H1 (cell line): ENCODE data around the gene LTBP3. TPM values are rescaled to one million over a fixed set of nuclear protein-coding genes. Genes with fewer than 3 reads are reported as not detected.
A peak's percentile ranks its signal among the peaks of the same experiment; 100 is the strongest.

ENCODE experiments used
- CTCF ChIA-PET: fragments of 300-600 bp; sonication (Branson Sonifier 250); formaldehyde crosslinking; loops from one replicate; lab custom pipeline; 2021; ENCODE audit not compliant: partially characterized antibody; lab: Charles Lee
- POLR2A ChIA-PET: fragments of 300-600 bp; sonication (Branson Sonifier 250); formaldehyde crosslinking; loops from one replicate; lab custom pipeline; 2021; ENCODE audit warnings: inconsistent platforms; ENCODE audit not compliant: partially characterized antibody; lab: Charles Lee
- DNase-seq, 2 experiments: peaks; one replicate each; pipeline versions ENCODE4 v3.0.0 to v3.0.0-alpha.2; 2010 to 2022; ENCODE audit warnings: low spot score in 2 of 2, low read depth in 1 of 2, mixed read lengths in 1 of 2
- FAIRE-seq: peaks from 2 replicates; lab custom pipeline; 2011; peaks lifted over from hg19 to GRCh38; lab: Jason Lieb, UNC
- H2AFZ ChIP-seq: 2 replicates; pipeline ENCODE4 v1.8.1; 2012; ENCODE audit warnings: low read length, inconsistent platforms
- H2AK5ac ChIP-seq: 2 replicates; pipeline ENCODE4 v1.6.1; 2013; ENCODE audit warnings: low read depth, low read length
- H2BK120ac ChIP-seq: replicated peaks from 2 replicates; pipeline ENCODE3; 2013; ENCODE audit warnings: low read depth, low read length, inconsistent platforms
- H2BK12ac ChIP-seq: 2 replicates; pipeline ENCODE4 v1.6.1; 2013; ENCODE audit warnings: low read depth, low read length
- H2BK15ac ChIP-seq: 2 replicates; pipeline ENCODE4 v1.6.1; 2013; ENCODE audit warnings: low read length
- H2BK20ac ChIP-seq: 2 replicates; pipeline ENCODE4 v1.6.1; 2013; ENCODE audit warnings: low read length
- H2BK5ac ChIP-seq: 2 replicates; pipeline ENCODE4 v1.6.1; 2013; ENCODE audit warnings: low read depth, low read length
- H3K14ac ChIP-seq: 2 replicates; pipeline ENCODE4 v1.6.1; 2013; ENCODE audit warnings: inconsistent platforms; ENCODE audit not compliant: insufficient read length
- H3K18ac ChIP-seq: 2 replicates; pipeline ENCODE4 v1.6.1; 2013; ENCODE audit warnings: low read length; ENCODE audit errors: extremely low read depth
- H3K23ac ChIP-seq: 2 replicates; pipeline ENCODE4 v1.6.1; 2013; ENCODE audit warnings: inconsistent platforms; ENCODE audit not compliant: insufficient read length
- H3K23me2 ChIP-seq: 2 replicates; pipeline ENCODE4 v1.6.1; 2013; ENCODE audit warnings: low read depth, low read length
- H3K27ac ChIP-seq: 2 replicates; pipeline ENCODE4 v1.6.1; 2011; ENCODE audit warnings: low read depth, low read length, inconsistent platforms
- H3K27me3 ChIP-seq, 4 experiments: replicated peaks in 1 of 4; 1 replicate in 1 of 4; 2 replicates in 3 of 4; pipeline versions ENCODE4 v1.6.1 to v1.8.1; 2011 to 2013; ENCODE audit warnings: low read length in 3 of 4, mild to moderate bottlenecking in 3 of 4, inconsistent platforms in 2 of 4, mixed read lengths in 2 of 4, moderate library complexity in 1 of 4; ENCODE audit not compliant: control insufficient read depth in 3 of 4, insufficient read depth in 3 of 4; ENCODE audit errors: extremely low read depth in 1 of 4
- H3K36me3 ChIP-seq, 4 experiments: 2 replicates each; pipeline versions ENCODE4 v1.6.1 to v1.8.1; 2011 to 2013; ENCODE audit warnings: mild to moderate bottlenecking in 4 of 4, low read length in 3 of 4, moderate library complexity in 2 of 4, control low read depth in 1 of 4, inconsistent platforms in 1 of 4; ENCODE audit not compliant: insufficient read depth in 4 of 4, control insufficient read depth in 2 of 4
- H3K4ac ChIP-seq: replicated peaks from 2 replicates; pipeline ENCODE3; 2013; ENCODE audit warnings: low read length, low read depth, mixed read lengths, inconsistent platforms; ENCODE audit not compliant: insufficient read length
- H3K4me1 ChIP-seq, 4 experiments: replicated peaks in 1 of 4; 1 replicate in 1 of 4; 2 replicates in 3 of 4; pipeline versions ENCODE4 v1.6.1 to v1.8.1; 2011 to 2013; ENCODE audit warnings: low read length in 3 of 4, inconsistent platforms in 2 of 4, mixed read lengths in 1 of 4; ENCODE audit not compliant: insufficient read depth in 4 of 4, control insufficient read depth in 3 of 4
- H3K4me2 ChIP-seq, 2 experiments: 2 replicates each; pipeline versions ENCODE4 v1.6.1 to v1.8.1; 2011 to 2013; ENCODE audit warnings: low read depth in 2 of 2, low read length in 2 of 2, control low read depth in 1 of 2, inconsistent platforms in 1 of 2, mild to moderate bottlenecking in 1 of 2; ENCODE audit not compliant: insufficient read depth in 1 of 2
- H3K4me3 ChIP-seq, 4 experiments: fragments of 200-600, 300-600 bp in 1 of 4; sonication (generic), shearing (Covaris generic), sonication (Bioruptor Twin) in 1 of 4; 2 replicates each; pipeline versions ENCODE4 v1.5.1 to v1.8.1; 2011 to 2016; ENCODE audit warnings: low read length in 4 of 4, low read depth in 3 of 4, control low read depth in 2 of 4, inconsistent platforms in 2 of 4, mild to moderate bottlenecking in 2 of 4, mixed read lengths in 1 of 4, moderate library complexity in 1 of 4; ENCODE audit not compliant: insufficient read depth in 2 of 4; ENCODE audit errors: extremely low read depth in 1 of 4
- H3K56ac ChIP-seq: replicated peaks from 2 replicates; pipeline ENCODE3; 2013; ENCODE audit warnings: low read depth, mild to moderate bottlenecking, mixed read lengths, low read length, inconsistent platforms; ENCODE audit not compliant: insufficient read length
- H3K79me1 ChIP-seq: 2 replicates; pipeline ENCODE4 v1.6.1; 2013; ENCODE audit warnings: low read depth, low read length, control low read depth
- H3K79me2 ChIP-seq, 2 experiments: 2 replicates each; pipeline versions ENCODE4 v1.6.1 to v1.8.1; 2012 to 2013; ENCODE audit warnings: low read length in 2 of 2, mild to moderate bottlenecking in 2 of 2, inconsistent platforms in 1 of 2; ENCODE audit not compliant: insufficient read depth in 2 of 2, control insufficient read depth in 1 of 2
- H3K9ac ChIP-seq, 4 experiments: replicated peaks in 1 of 4; 1 replicate in 1 of 4; 2 replicates in 3 of 4; pipeline versions ENCODE4 v1.6.1 to v1.8.1; 2011 to 2013; ENCODE audit warnings: low read depth in 3 of 4, low read length in 3 of 4, control low read depth in 2 of 4, mild to moderate bottlenecking in 2 of 4, moderate library complexity in 2 of 4, inconsistent platforms in 1 of 4; ENCODE audit errors: extremely low read depth in 1 of 4
- H3K9me3 ChIP-seq, 2 experiments: 2 replicates each; pipeline versions ENCODE4 v1.6.1 to v1.8.1; 2012 to 2013; ENCODE audit warnings: mild to moderate bottlenecking in 2 of 2, moderate library complexity in 2 of 2, control low read depth in 1 of 2, inconsistent platforms in 1 of 2, low read depth in 1 of 2, low read length in 1 of 2, mixed read lengths in 1 of 2; ENCODE audit not compliant: insufficient read depth in 2 of 2
- H4K20me1 ChIP-seq, 2 experiments: replicated peaks in 1 of 2; 2 replicates each; pipeline versions ENCODE3 to v1.8.1; 2011 to 2013; ENCODE audit warnings: inconsistent platforms in 2 of 2, low read length in 2 of 2, mild to moderate bottlenecking in 1 of 2; ENCODE audit not compliant: insufficient read depth in 2 of 2, control insufficient read depth in 1 of 2
- H4K5ac ChIP-seq: 2 replicates; pipeline ENCODE4 v1.6.1; 2013; ENCODE audit warnings: low read length, low read depth, mixed read lengths, inconsistent platforms; ENCODE audit not compliant: insufficient read length
- H4K8ac ChIP-seq: 2 replicates; pipeline ENCODE4 v1.8.0; 2013; ENCODE audit warnings: mild to moderate bottlenecking, moderate library complexity, low read length, inconsistent platforms; ENCODE audit not compliant: insufficient read depth; ENCODE audit errors: extremely low read depth
- H4K91ac ChIP-seq: replicated peaks from 2 replicates; pipeline ENCODE3; 2013; ENCODE audit warnings: low read length, mixed read lengths, inconsistent platforms; ENCODE audit not compliant: insufficient read length
- BCL11A ChIP-seq, 2 experiments: IDR thresholded peaks; one replicate each; pipeline ENCODE4 v1.6.1; 2011; ENCODE audit warnings: low read depth in 2 of 2, low read length in 2 of 2, mild to moderate bottlenecking in 2 of 2
- BRCA1 ChIP-seq: IDR thresholded peaks from 2 replicates; pipeline ENCODE4 v1.6.1; 2012; ENCODE audit warnings: low read depth, low read length, improper control_type of control experiment
- CBX8 ChIP-seq: fragments of 300-800, 300-1000 bp; sonication (generic); IDR thresholded peaks from 2 replicates; pipeline ENCODE4 v1.7.1; 2016; ENCODE audit warnings: low read depth, low read length, borderline replicate concordance
- CREB1 ChIP-seq: IDR thresholded peaks from 2 replicates; pipeline ENCODE4 v1.6.1; 2012; ENCODE audit warnings: inconsistent platforms
- HDAC6 ChIP-seq: IDR thresholded peaks from one replicate; pipeline ENCODE4 v1.7.1; 2012; ENCODE audit warnings: low read depth, mild to moderate bottlenecking, inconsistent platforms, low read length, moderate library complexity
- JUN ChIP-seq: IDR thresholded peaks from 2 replicates; pipeline ENCODE4 v1.6.1; 2011; ENCODE audit warnings: low read depth, mild to moderate bottlenecking, improper control_type of control experiment, low read length
- KDM5A ChIP-seq: fragments of 200-600 bp; IDR thresholded peaks from 2 replicates; pipeline ENCODE4 v1.7.1; 2012; ENCODE audit warnings: mild to moderate bottlenecking, low read length, inconsistent platforms, mixed read lengths
- POLR2AphosphoS5 ChIP-seq: IDR thresholded peaks from 2 replicates; pipeline ENCODE4 v1.6.1; 2011; ENCODE audit warnings: low read depth, low read length
- RBBP5 ChIP-seq: IDR thresholded peaks from 2 replicates; pipeline ENCODE4 v1.7.1; 2012; ENCODE audit warnings: low read depth, mild to moderate bottlenecking, inconsistent platforms, low read length, moderate library complexity, borderline replicate concordance
- RXRA ChIP-seq: IDR thresholded peaks from 2 replicates; pipeline ENCODE4 v1.6.1; 2011; ENCODE audit warnings: low read depth, mild to moderate bottlenecking, low read length, moderate library complexity; ENCODE audit not compliant: insufficient read depth
- SP2 ChIP-seq: IDR thresholded peaks from 2 replicates; pipeline ENCODE4 v1.6.1; 2012; ENCODE audit warnings: mild to moderate bottlenecking, low read length, inconsistent platforms
- SRF ChIP-seq: IDR thresholded peaks from 2 replicates; pipeline ENCODE4 v1.6.1; 2011; ENCODE audit warnings: mild to moderate bottlenecking, low read depth, low read length, moderate library complexity
- SUZ12 ChIP-seq: fragments of 200-600 bp; sonication (generic); IDR thresholded peaks from 2 replicates; pipeline ENCODE4 v1.6.1; 2012; ENCODE audit warnings: mild to moderate bottlenecking, inconsistent platforms, low read length, moderate library complexity, mixed read lengths
- WGBS, 2 experiments: shearing (Covaris generic) in 1 of 2; methylation state at CpG; one replicate each; pipeline versions ENCODE4 v1.1.6 to v1.1.7; 2013 to 2015; ENCODE audit warnings: low lambda C conversion rate in 2 of 2, mixed read lengths in 2 of 2, inconsistent platforms in 1 of 2, low coverage in 1 of 2, missing lambda C conversion rate in 1 of 2; ENCODE audit not compliant: insufficient replicate concordance in 2 of 2, insufficient coverage in 1 of 2, insufficient read length in 1 of 2; ENCODE audit errors: extremely low coverage in 1 of 2, missing lambda C conversion rate in 1 of 2; 5-methylcytosine and 5-hydroxymethylcytosine counted together
- polyA plus RNA-seq, 7 experiments: library from polyadenylated mRNA; depleted of rRNA in 3 of 7; stranded (reverse) in 5 of 7; unstranded in 2 of 7; fragments of >200 nt in 5 of 7; fragments of 200-250 nt in 2 of 7; gene quantifications; 1 replicate in 5 of 7; 2 replicates in 1 of 7; 4 replicates in 1 of 7; pipeline versions ENCODE4 v1.2.1 to v1.2.3, GENCODE V29; 2011 to 2013; ENCODE audit warnings: missing spikeins in 2 of 7, mixed read lengths in 2 of 7
- total RNA-seq: library from RNA; stranded (reverse); fragmentation: NEBNext Ultra II Directional; extraction: Animal tissue kit (Norgen Biotek cat#: 25700); gene quantifications from 2 replicates; pipeline ENCODE4 v1.2.1, GENCODE V29; 2021

LTBP3 gene
- total and polyA plus RNA-seq, 2 of the 8 experiments (the other 6 are each of a cell fraction or from before 2014, with no cell fraction given) = 12.8 to 17.8 TPM

GRCh38 chr11:65573391-65574079 is 15.4 kb upstream of the LTBP3 start:
- 87% methylated on average over 18 of the region's 22 CpGs; no CpG with 5 or more reads in 1 of the 2 experiments for WGBS, 2 experiments
- no peak overlapping the region for H2BK12ac ChIP-seq
- H3K23ac ChIP-seq = no peak overlapping the region
- no peak overlapping the region for H3K56ac ChIP-seq
- peaks cover 13 to 38% (median 22%) of the 10 kb centered on the region in 4 experiments for H3K4me1 ChIP-seq
- peaks cover 0 to 11% of the 10 kb centered on the region in 2 experiments; a peak in 1 of 4 replicates for H3K79me2 ChIP-seq
- peaks cover 14% of the 10 kb centered on the region; the same call in 1 of the 2 replicates for H3K23me2 ChIP-seq
- no peak overlapping the region for H3K27ac ChIP-seq
- no peak overlapping the region for H2BK15ac ChIP-seq
- H3K9me3 ChIP-seq = no peaks in the 10 kb centered on the region
- no peak for DNase-seq
- H2AFZ ChIP-seq = no peak overlapping the region
- no peak overlapping the region for H2AK5ac ChIP-seq
- H4K20me1 ChIP-seq = peaks cover 15 to 21% of the 10 kb centered on the region in 2 experiments
- no peak overlapping the region for H3K14ac ChIP-seq
- CTCF ChIA-PET = interaction anchor here (1.0 to 16.3 kb wide), 11 partner anchors 13 to 74 kb away, joined by 3 to 284 read pairs (median 19); partner anchors contain the start of genes KCNK7, LTBP3, PCNX3 and SCYL1
- H3K4ac ChIP-seq = no peak overlapping the region
- no peak overlapping the region for H3K9ac ChIP-seq
- no peak overlapping the region for H4K91ac ChIP-seq
- H2BK5ac ChIP-seq = no peak overlapping the region
- H3K4me3 ChIP-seq = peak overlapping the region in 1 of 4 experiments; percentile 91; a peak in 2 of 8 replicates
- H4K5ac ChIP-seq = no peak overlapping the region
- H2BK120ac ChIP-seq = no peak overlapping the region
- peaks cover 2% of the 10 kb centered on the region; the same call in 1 of the 2 replicates for H3K79me1 ChIP-seq
- TF ChIP-seq SP2 (no peak), CBX8 (no peak), POLR2AphosphoS5 (no peak), RBBP5 (no peak), HDAC6 (no peak), KDM5A (no peak), BRCA1 (no peak), SUZ12 (no peak), JUN (no peak), RXRA (no peak), CREB1 (no peak), SRF (no peak), BCL11A (IDR thresholded peaks at IDR 0.05; ENCODE audit: low read depth in 2 of 2, low read length in 2 of 2) (no peak)
- TF ChIP-seq, all 59 proteins: peak for 0
- Histone ChIP-seq H3K27me3 (peaks cover 8 to 39% (median 28%) of the 10 kb centered on the region in 4 experiments), H3K36me3 (no peaks in the 10 kb centered on the region), H2BK20ac (no peak overlapping the region), H3K4me2 (peak overlapping the region; percentile 72 to 80; a peak in 3 of 4 replicates), H4K8ac (peak overlapping the region; percentile 29; the same call in 1 of the 2 replicates), H3K18ac (no peak overlapping the region)
- no peak for FAIRE-seq
- POLR2A ChIA-PET = interaction anchor here (0.7 to 3.4 kb wide), 10 partner anchors 12 to 74 kb away, joined by 3 to 25 read pairs (median 8); partner anchors contain the start of gene MAP3K11
